ENCODE data around the gene LIN7B. TPM values are rescaled to one million over a fixed set of nuclear protein-coding genes. Genes with fewer than 3 reads are reported as not detected.
A peak's percentile ranks its signal among the peaks of the same experiment; 100 is the strongest.

The LIN7B gene
- total RNA-seq, 2 experiments from 2014 or later: 2.1 to 4.4 TPM

DNA sequence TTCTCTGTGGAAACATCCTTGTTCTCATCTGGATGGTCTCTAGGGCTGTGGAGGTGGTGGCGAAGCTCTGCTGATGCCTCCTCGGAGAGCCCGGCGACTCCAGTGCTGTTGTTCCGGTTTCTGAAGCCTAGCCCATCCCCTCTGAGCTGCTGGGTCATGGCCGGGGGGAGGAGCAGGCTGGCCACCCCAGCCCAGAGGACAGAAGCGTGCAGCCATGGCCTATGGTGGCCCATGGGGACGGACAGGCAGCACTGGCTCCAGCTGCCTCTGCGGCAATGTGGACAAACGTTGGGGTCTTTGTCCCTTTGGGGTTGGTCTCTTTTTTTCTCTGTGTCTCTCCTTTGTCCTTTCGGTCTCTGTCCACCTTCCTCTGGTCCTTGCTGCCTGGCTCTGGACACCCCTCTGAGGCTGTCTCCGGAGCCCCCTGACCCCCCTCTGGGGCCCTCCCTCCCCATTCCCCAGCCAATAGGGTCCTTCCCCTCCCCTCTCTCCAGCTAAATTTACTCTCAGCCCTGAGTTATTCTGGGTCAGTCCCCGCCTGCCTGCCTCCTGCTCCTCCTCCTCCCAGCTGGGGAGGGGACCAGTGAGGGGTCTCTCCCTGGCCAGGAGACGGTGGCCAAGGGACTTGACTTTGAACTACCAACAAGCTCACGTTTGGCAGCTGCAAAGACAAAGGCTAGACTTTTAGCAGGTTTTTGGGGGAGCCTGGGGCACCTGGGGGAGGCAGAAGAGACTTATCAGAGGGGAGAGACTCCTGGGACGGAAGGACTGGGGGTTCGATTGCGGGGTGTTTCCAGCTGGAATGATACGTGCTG lies 41.0 kb downstream of the LIN7B start, which contains the start of gene HRC:
TSS of gene HRC (minus strand) at position 392 of the 815 bp plus-strand sequence. CDS start at position 233, 159 bp downstream.
- no peak within 1 kb of the TSS for H3K27ac Mint-ChIP-seq
- peaks cover 16% of the 10 kb centered on the region for H3K4me1 Mint-ChIP-seq (ENCODE audit: low read depth)
- H3K27me3 Mint-ChIP-seq: peaks cover 64% of the 10 kb centered on the region
- TF ChIP-seq, protein P1, sequence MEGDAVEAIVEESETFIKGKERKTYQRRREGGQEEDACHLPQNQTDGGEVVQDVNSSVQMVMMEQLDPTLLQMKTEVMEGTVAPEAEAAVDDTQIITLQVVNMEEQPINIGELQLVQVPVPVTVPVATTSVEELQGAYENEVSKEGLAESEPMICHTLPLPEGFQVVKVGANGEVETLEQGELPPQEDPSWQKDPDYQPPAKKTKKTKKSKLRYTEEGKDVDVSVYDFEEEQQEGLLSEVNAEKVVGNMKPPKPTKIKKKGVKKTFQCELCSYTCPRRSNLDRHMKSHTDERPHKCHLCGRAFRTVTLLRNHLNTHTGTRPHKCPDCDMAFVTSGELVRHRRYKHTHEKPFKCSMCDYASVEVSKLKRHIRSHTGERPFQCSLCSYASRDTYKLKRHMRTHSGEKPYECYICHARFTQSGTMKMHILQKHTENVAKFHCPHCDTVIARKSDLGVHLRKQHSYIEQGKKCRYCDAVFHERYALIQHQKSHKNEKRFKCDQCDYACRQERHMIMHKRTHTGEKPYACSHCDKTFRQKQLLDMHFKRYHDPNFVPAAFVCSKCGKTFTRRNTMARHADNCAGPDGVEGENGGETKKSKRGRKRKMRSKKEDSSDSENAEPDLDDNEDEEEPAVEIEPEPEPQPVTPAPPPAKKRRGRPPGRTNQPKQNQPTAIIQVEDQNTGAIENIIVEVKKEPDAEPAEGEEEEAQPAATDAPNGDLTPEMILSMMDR (IDR thresholded peaks at IDR 0.05): no peak
- no peak within 1 kb of the TSS for H3K4me3 Mint-ChIP-seq
- no peaks in the 10 kb centered on the region for H3K36me3 Mint-ChIP-seq (ENCODE audit: low read depth)
- ChIA-PET POLR2A (no interaction called here), CTCF (interaction anchor here (1.0 kb wide), 1 partner anchor 57 kb away, joined by 3 read pairs; no protein-coding TSS in a partner anchor)
- intact Hi-C loops (cut with micrococcal nuclease): no loop called here
- peaks cover 2% of the 10 kb centered on the region for H3K9me3 Mint-ChIP-seq
- ATAC-seq: no peak
- DNase-seq: no peak

DNA sequence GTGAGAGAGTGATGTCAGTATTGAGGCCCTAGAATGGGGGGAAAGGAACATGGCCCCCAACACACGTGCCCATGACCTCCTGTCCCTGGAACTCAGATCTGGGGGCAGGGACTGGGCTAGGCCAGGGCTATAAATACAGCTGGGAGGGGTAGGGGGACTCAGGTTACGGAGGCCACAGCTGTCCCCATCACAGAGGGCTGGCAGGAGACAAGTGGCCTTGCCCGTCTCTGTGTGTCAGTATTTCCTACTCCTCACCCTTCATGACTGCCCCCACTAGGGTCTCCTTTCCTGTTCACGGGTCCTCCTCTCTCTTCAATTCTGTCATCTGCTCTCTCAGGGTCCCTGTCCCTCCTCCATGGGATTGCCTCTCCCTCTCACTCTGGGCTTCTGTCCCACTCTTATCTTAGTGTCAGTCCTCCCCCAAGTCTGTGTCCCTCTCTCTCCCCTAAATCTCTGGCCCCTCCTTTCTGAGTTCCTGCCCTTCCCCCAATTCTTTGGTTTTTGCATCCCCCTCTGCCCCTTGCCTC lies 41.7 kb downstream of the LIN7B start:
- intact Hi-C loops (cut with micrococcal nuclease): no loop called here
- no peaks in the 10 kb centered on the region for H3K36me3 Mint-ChIP-seq (ENCODE audit: low read depth)
- no peak overlapping the region for H3K4me3 Mint-ChIP-seq
- ATAC-seq: no peak
- peaks cover 14% of the 10 kb centered on the region for H3K4me1 Mint-ChIP-seq (ENCODE audit: low read depth)
- TF ChIP-seq, protein P1 (IDR thresholded peaks at IDR 0.05): no peak
- peaks cover 66% of the 10 kb centered on the region for H3K27me3 Mint-ChIP-seq
- CTCF ChIA-PET: interaction anchor here (1.0 kb wide), 1 partner anchor 58 kb away, joined by 3 read pairs; no protein-coding TSS in a partner anchor
- H3K9me3 Mint-ChIP-seq: peaks cover 2% of the 10 kb centered on the region
- POLR2A ChIA-PET: no interaction called here
- DNase-seq: no peak
- H3K27ac Mint-ChIP-seq: no peak overlapping the region

DNA sequence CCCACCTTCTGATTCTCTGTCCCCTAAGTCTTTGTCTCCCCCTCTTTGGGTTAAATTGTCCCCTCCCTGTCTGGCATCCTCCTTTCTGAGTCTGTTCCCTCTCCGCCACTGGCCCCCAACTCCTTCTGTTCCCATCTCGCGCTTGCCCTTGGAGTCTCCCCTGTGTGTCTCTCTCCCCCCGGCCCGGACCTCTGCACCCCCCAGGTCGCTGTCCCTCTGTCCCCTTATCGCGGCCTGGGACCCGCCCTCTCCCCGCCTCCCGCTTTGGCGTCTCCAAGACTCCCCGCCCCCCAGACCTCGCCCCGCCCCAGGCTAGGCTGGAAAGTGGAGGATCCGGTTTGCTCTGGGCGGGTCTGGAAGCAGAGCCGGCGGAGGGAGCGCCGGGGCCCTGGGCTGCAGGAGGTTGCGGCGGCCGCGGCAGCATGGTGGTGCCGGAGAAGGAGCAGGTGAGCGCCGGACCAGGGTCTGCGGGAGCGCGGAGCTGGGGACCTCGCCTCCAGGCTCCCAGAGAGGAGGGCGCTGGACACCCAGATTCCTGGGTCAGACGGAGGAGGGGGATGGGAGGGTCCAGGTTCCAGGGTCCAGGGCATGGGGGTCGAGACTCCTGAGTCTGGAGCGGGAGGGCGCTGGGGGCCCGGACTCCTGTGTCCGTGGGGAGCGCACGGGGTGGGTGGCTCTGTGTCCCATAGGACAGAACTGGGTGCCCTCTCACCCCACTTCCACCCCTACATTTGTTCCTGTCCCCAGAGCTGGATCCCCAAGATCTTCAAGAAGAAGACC lies 43.5 kb downstream of the LIN7B start, which contains the start of gene TRPM4:
TSS of gene TRPM4 (plus strand) at position 348 of the 780 bp plus-strand sequence. CDS start at position 423, 75 bp downstream.
- peak; percentile 63 for DNase-seq
- Mint-ChIP-seq H3K4me3 (no peak within 1 kb of the TSS), H3K4me1 (ENCODE audit: low read depth) (peaks cover 7% of the 10 kb centered on the region), H3K27ac (no peak within 1 kb of the TSS), H3K27me3 (peaks cover 53% of the 10 kb centered on the region), H3K9me3 (peaks cover 2% of the 10 kb centered on the region), H3K36me3 (ENCODE audit: low read depth) (no peaks in the 10 kb centered on the region)
- intact Hi-C loops (cut with micrococcal nuclease): no loop called here
- TF ChIP-seq, protein P1 (IDR thresholded peaks at IDR 0.05): no peak
- CTCF ChIA-PET: no interaction called here
- peak; percentile 82 for ATAC-seq
- POLR2A ChIA-PET: no interaction called here

DNA sequence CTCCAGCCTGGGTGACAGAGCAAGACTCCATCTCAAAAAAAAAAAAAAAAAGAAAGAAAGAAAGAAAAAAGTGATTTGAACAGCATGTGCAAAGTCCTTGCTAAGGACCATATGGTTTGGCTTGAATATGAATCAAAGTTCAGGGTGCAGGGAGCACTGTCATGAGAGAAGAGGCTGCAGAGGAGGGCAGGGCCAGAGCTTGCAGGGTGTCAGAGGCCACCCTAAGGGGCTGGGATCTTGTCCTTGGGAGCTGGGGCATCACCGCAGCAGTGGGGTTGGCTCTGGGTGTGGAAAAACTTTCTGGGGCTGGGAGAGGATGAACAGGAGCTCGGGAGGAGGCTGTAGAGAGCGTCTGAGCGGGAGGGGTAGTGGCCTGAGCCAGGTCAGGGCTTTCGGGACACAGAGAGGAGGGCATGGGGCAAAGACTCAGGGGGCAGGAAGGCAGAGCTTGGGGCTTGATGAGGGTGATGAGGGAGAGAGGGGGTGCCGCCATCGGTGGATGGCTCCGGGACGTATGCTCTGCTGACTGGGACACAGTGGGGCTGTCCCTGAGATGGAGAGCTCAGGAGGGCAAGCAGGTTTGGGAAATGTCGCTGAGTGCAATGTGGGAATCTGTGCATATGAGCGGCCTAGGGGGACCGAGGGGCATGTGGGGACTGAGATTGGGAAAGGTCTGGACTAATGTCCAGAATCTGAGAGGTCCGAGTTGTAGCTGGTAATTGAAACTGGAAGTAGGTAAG lies 46.5 kb downstream of the LIN7B start:
- H3K4me1 Mint-ChIP-seq (ENCODE audit: low read depth): peaks cover 7% of the 10 kb centered on the region
- H3K9me3 Mint-ChIP-seq: no peaks in the 10 kb centered on the region
- H3K4me3 Mint-ChIP-seq: no peak overlapping the region
- H3K27ac Mint-ChIP-seq: no peak overlapping the region
- no peaks in the 10 kb centered on the region for H3K36me3 Mint-ChIP-seq (ENCODE audit: low read depth)
- ChIA-PET CTCF (interaction anchor here (0.8 to 3.3 kb wide), 5 partner anchors 17 to 79 kb away, joined by 3 to 19 read pairs (median 3); no protein-coding TSS in a partner anchor), POLR2A (no interaction called here)
- ATAC-seq: no peak
- intact Hi-C loops (cut with micrococcal nuclease): no loop called here
- TF ChIP-seq, protein P1 (IDR thresholded peaks at IDR 0.05): no peak
- no peak for DNase-seq
- peaks cover 32% of the 10 kb centered on the region for H3K27me3 Mint-ChIP-seq
